HG03108 (cell line): ENCODE results near the gene KMT5B.
"Not testable (repeated sequence)": the region's sequence is repeated elsewhere in the genome, so short reads cannot be mapped to it uniquely, and the experiment has no call there.

ENCODE experiments used
- ATAC-seq: cut with Tn5 transposase; IDR thresholded peaks from one replicate; pipeline ENCODE4 v1.9.1; 2021; ENCODE audit warnings: moderate library complexity; ENCODE audit not compliant: unreplicated experiment

The KMT5B gene

GRCh38 chr11:68213135-68213515 lies at the start of gene KMT5B:
TSS of gene KMT5B (minus strand) at chr11:68213296. CDS start at chr11:68190076, 23,220 bp downstream.
- peak; percentile 6 for ATAC-seq

- ATAC-seq, result no peak
Measured at GRCh38 chr11:68262544-68262827, 49.4 kb upstream of the KMT5B start.

- no peak for ATAC-seq
Measured at GRCh38 chr11:68261749-68262543, 48.9 kb upstream of the KMT5B start.

- no peak for ATAC-seq
Measured at GRCh38 chr11:68261006-68261405, 47.9 kb upstream of the KMT5B start.

- no peak for ATAC-seq
Measured at GRCh38 chr11:68260484-68260883, 47.4 kb upstream of the KMT5B start.

GRCh38 chr11:68259122-68259959 lies 46.2 kb upstream of the KMT5B start:
- ATAC-seq, result no peak

- no peak for ATAC-seq
Measured at GRCh38 chr11:68258363-68258765, 45.3 kb upstream of the KMT5B start.

- ATAC-seq, result no peak
Measured at GRCh38 chr11:68257477-68258362, 44.6 kb upstream of the KMT5B start.

GRCh38 chr11:68256331-68256741 lies 43.2 kb upstream of the KMT5B start:
- no peak for ATAC-seq

GRCh38 chr11:68255526-68255925 lies 42.4 kb upstream of the KMT5B start:
- ATAC-seq, result no peak

GRCh38 chr11:68254421-68254820 lies 41.3 kb upstream of the KMT5B start:
- no peak for ATAC-seq

GRCh38 chr11:68251765-68252164 lies 38.7 kb upstream of the KMT5B start:
- no peak for ATAC-seq

- not testable (repeated sequence) for ATAC-seq
Measured at GRCh38 chr11:68244912-68245311, 31.8 kb upstream of the KMT5B start.

- not testable (repeated sequence) for ATAC-seq
Measured at GRCh38 chr11:68243847-68244246, 30.8 kb upstream of the KMT5B start.

- no peak for ATAC-seq
Measured at GRCh38 chr11:68242616-68243015, 29.5 kb upstream of the KMT5B start.

GRCh38 chr11:68231621-68232020 lies 18.5 kb upstream of the KMT5B start:
- ATAC-seq, result no peak

- no peak for ATAC-seq
Measured at GRCh38 chr11:68229601-68230000, 16.5 kb upstream of the KMT5B start.

GRCh38 chr11:68226421-68226820 lies 13.3 kb upstream of the KMT5B start:
- ATAC-seq, result no peak

- no peak for ATAC-seq
Measured at GRCh38 chr11:68224606-68225005, 11.5 kb upstream of the KMT5B start.

- no peak for ATAC-seq
Measured at GRCh38 chr11:68223275-68223674, 10.2 kb upstream of the KMT5B start.

- no peak for ATAC-seq
Measured at GRCh38 chr11:68221406-68221805, 8.3 kb upstream of the KMT5B start.
